Right cardiac atrium (tissue), 5 donors: ENCODE measurements around the gene SIMC1. TPM values are rescaled to one million over a fixed set of nuclear protein-coding genes. Genes with fewer than 3 reads are reported as not detected.

Experiments used
- ATAC-seq, 2 donors: fragments of 200-7000 bp; cut with Tn5 transposase; one replicate each; pipeline versions ENCODE4 v1.8.0 to v1.9.1; 2020; ENCODE audit warnings: moderate library complexity in 2 of 2, mild to moderate bottlenecking in 1 of 2
- DNase-seq, 3 donors: peaks; one replicate each; pipeline ENCODE4 v3.0.0-alpha.2; 2020
- H3K27ac ChIP-seq: one replicate; pipeline ENCODE4 v1.5.1; 2013; ENCODE audit warnings: mild to moderate bottlenecking, low read length, control low read depth, moderate library complexity
- H3K27me3 ChIP-seq: one replicate; pipeline ENCODE4 v1.6.1; 2013; ENCODE audit not compliant: control insufficient read depth, insufficient read depth
- H3K4me1 ChIP-seq: one replicate; pipeline ENCODE4 v1.6.1; 2013; ENCODE audit warnings: low read length; ENCODE audit not compliant: control insufficient read depth, insufficient read depth
- H3K4me3 ChIP-seq: one replicate; pipeline ENCODE4 v1.5.1; 2013; ENCODE audit warnings: low read length, control low read depth
- H3K9me3 ChIP-seq: one replicate; pipeline ENCODE4 v1.6.1; 2013; ENCODE audit warnings: low read length; ENCODE audit not compliant: control insufficient read depth
- WGBS: extraction: QIAGEN DNeasy Blood & Tissue Kit; methylation state at CpG from one replicate; pipeline ENCODE4 v1.1.7; 2013; 5-methylcytosine and 5-hydroxymethylcytosine counted together
- intact Hi-C, 4 donors: fragments of 100-400 bp; cut with DNase I; formaldehyde crosslinking; loops; one replicate each; pipeline versions ENCODE4 v1.11.0 to v1.14.0; 2022 to 2023
- polyA plus RNA-seq: library from polyadenylated mRNA; stranded (reverse); fragments of 200-250 nt; gene quantifications from one replicate; pipeline ENCODE4 v1.2.3, GENCODE V29; 2013
- total RNA-seq, 4 donors: library from RNA; stranded (reverse); fragmentation: NEBNext Ultra II Directional; extraction: Animal tissue kit (Norgen Biotek cat#: 25700); gene quantifications; one replicate each; pipeline ENCODE4 v1.2.1, GENCODE V29; 2021
- donor health status: healthy with polysubstance abuse.
- donor health status: DM: no; HTN: yes; CAD: no.
- donor health status: DM: no; HTN: no; CAD: no.
- donor health status: DM: no; HTN: yes; CAD: no; lungs with severe emphysema.
- donor health status: DM: yes; HTN: yes; CAD: no.

SIMC1 gene
- total and polyA plus RNA-seq, 5 donors = 4.0 to 9.7 (median 8.8) TPM

- Histone ChIP-seq H3K9me3 (no peaks in the 10 kb centered on the region), H3K27me3 (no peaks in the 10 kb centered on the region), H3K4me1 (no peaks in the 10 kb centered on the region), H3K4me3 (no peak overlapping the region), H3K27ac (no peak overlapping the region)
- WGBS = 89% methylated on average over 7 of the region's 7 CpGs
- ATAC-seq = no peak
- intact Hi-C loops = no loop called here
- no peak for DNase-seq
Measured at GRCh38 chr5:176317534-176318374, 79.5 kb downstream of the SIMC1 start.

DNA sequence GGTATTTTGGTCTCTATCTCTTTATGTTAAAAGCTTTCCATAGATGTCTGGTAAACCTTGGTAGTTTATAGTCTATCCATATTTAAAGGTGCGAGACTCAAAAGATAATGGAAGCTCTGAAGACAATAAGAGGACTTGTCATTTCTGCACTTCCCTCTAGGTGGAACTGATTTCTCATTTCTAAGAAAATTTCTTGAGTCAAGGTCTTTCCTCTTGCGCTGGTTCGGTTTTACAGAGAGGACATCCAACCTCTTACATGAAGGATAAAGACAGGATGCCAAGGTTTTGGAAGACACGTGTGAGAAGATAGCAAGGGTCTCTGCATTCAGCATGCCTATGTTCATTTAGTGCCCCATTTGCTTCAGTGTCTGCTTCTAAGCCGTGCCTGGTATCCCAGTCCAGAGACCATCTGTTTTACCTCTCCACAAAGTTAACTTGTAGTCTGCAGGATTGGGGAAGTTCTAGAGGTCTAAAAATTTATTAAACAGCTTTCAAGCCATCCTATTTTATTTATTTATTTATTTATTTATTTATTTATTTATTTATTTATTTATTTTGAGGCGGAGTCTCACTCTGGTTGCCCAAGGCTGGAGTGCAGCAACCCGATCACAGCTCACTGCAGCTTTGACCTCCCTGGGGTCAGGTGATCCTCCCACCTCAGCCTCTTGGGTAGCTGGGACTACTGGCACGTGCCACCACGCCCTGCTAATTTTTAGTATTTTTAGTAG is 81.8 kb downstream of the SIMC1 start:
- no peak for ATAC-seq
- WGBS = 78% methylated on average over 9 of the region's 9 CpGs

DNA sequence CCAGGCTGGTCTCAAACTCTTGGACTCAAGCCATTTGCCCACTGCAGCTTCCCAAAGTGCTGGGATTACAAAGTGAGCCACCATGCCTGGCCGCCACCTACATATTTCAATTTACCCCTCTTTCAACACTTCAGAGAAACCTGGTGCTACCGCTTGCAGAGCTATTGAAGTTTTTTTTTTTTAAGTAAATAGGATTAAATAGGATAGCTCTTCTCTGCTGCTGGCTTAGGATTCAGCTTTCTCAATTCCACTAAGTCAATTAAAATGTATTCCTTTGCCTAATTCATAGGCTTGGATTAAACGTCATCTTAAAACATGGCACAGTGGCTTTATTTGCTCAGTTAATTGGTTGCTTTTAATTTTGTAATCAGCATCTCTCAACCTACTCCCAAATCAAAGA is 82.4 kb downstream of the SIMC1 start:
- WGBS = 98% methylated on average over 3 of the region's 3 CpGs
- intact Hi-C loops = no loop called here
- no peak overlapping the region for H3K27ac ChIP-seq
- no peak for DNase-seq
- no peaks in the 10 kb centered on the region for H3K9me3 ChIP-seq
- H3K27me3 ChIP-seq = no peaks in the 10 kb centered on the region
- no peak for ATAC-seq
- no peak overlapping the region for H3K4me3 ChIP-seq
- no peaks in the 10 kb centered on the region for H3K4me1 ChIP-seq

More for the DNA sequence above, 81.8 kb downstream of the SIMC1 start:
- no peak for DNase-seq
- H3K9me3 ChIP-seq = no peaks in the 10 kb centered on the region
- intact Hi-C loops = no loop called here
- H3K27ac ChIP-seq = no peak overlapping the region
- no peak overlapping the region for H3K4me3 ChIP-seq
- H3K4me1 ChIP-seq = no peaks in the 10 kb centered on the region
- H3K27me3 ChIP-seq = no peaks in the 10 kb centered on the region

DNA sequence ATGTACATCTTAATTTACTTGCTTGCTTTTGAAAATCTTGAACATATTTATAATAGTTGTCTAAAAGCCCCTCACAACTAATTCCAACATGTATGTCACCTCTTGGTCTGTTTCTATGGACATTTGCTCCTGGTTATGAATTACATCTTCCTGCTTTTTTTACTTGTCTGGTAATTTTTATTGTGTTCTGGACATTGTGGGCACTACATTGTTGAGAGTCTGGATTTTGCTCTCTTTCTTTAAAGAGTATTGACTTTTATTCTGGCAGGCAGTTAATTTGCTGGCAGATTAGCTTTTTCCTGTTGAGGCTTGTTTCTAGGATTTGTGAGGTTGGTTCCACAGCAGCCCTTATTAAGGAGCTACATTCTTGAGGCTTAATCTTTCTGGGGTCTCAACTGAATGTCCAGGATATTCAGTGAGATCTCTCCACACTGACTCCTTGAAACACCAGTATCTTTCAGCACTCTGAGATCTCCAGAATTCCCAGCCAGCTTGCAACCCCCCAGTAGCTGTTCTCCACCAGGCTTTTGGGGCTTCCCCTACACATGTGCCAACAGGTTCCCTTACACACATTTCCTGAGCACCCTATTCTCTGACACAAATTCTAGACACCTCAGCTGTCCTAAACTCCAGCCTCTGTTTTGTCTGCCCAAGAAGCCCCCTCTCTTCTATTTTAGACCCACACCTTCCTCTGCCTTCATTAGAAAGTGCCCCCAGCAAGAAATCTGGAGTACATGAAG is 96.0 kb downstream of the SIMC1 start:
- no peak overlapping the region for H3K27ac ChIP-seq
- no peaks in the 10 kb centered on the region for H3K27me3 ChIP-seq
- no peaks in the 10 kb centered on the region for H3K4me1 ChIP-seq
- ATAC-seq (no peak), DNase-seq (no peak)
- H3K9me3 ChIP-seq = no peaks in the 10 kb centered on the region
- intact Hi-C loops = no loop called here
- no peak overlapping the region for H3K4me3 ChIP-seq

DNA sequence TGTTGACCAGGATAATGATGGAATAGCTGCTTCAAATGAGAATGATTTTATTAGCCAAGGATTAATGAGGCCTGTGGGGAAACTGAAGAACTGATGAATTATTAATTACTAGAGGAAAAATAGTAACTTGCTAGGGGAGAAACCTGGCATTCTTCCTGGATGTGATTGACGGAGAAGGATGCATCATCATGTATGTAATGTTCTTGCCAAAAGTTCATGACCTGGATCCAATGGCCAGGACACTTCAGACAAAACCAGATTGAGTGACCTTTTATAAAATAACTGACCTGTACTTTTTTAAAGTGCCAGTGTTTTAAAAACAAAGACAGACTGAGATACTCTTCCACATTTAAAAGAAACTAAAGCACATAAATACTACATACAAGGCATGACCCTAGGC is 99.7 kb downstream of the SIMC1 start:
- no peaks in the 10 kb centered on the region for H3K9me3 ChIP-seq
- intact Hi-C loops = no loop called here
- 55% methylated on average over 1 of the region's 1 CpG for WGBS
- H3K27ac ChIP-seq = no peak overlapping the region
- H3K27me3 ChIP-seq = no peaks in the 10 kb centered on the region
- no peak for ATAC-seq
- no peak overlapping the region for H3K4me3 ChIP-seq
- no peaks in the 10 kb centered on the region for H3K4me1 ChIP-seq
- no peak for DNase-seq

DNA sequence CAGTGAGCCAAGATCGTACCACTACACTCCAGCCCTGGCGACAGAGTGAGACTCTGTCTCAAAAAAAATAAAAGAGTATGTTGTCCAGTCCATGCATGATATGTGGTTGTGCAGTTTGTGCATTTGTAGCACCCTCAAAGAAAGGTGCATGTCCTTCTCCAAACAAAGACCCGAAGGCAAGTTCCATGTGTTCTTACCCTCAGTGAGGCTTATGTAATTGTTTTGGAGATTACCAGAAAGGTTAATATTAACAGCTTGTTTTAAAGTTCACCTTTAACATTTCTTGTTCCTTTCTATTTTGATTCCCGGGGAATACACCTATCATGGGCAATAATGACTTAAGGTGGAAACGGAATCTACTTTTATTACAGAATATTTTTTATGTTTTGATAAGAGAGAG is 101.1 kb downstream of the SIMC1 start:
- no peak overlapping the region for H3K4me3 ChIP-seq
- WGBS = 96% methylated on average over 5 of the region's 5 CpGs
- intact Hi-C loops = no loop called here
- no peaks in the 10 kb centered on the region for H3K9me3 ChIP-seq
- DNase-seq (no peak), ATAC-seq (no peak)
- H3K27me3 ChIP-seq = no peaks in the 10 kb centered on the region
- no peaks in the 10 kb centered on the region for H3K4me1 ChIP-seq
- H3K27ac ChIP-seq = no peak overlapping the region

- Histone ChIP-seq H3K9me3 (no peaks in the 10 kb centered on the region), H3K4me1 (no peaks in the 10 kb centered on the region), H3K27ac (no peak overlapping the region), H3K4me3 (no peak overlapping the region), H3K27me3 (no peaks in the 10 kb centered on the region)
- WGBS = 90% methylated on average over 2 of the region's 2 CpGs
- intact Hi-C loops = no loop called here
- DNase-seq = no peak
- ATAC-seq = no peak
Measured at GRCh38 chr5:176341325-176342157, 103.3 kb downstream of the SIMC1 start.

GRCh38 chr5:176342158-176342483 is 103.9 kb downstream of the SIMC1 start:
- Histone ChIP-seq H3K27ac (no peak overlapping the region), H3K4me1 (no peaks in the 10 kb centered on the region), H3K4me3 (no peak overlapping the region), H3K9me3 (no peaks in the 10 kb centered on the region), H3K27me3 (no peaks in the 10 kb centered on the region)
- WGBS = 95% methylated on average over 1 of the region's 1 CpG
- ATAC-seq = no peak
- intact Hi-C loops = no loop called here
- no peak for DNase-seq

GRCh38 chr5:176342766-176343458 is 104.7 kb downstream of the SIMC1 start:
- H3K27ac ChIP-seq = no peak overlapping the region
- WGBS = 50% methylated on average over 2 of the region's 2 CpGs
- ATAC-seq (no peak), DNase-seq (no peak)
- H3K4me1 ChIP-seq = no peaks in the 10 kb centered on the region
- no peaks in the 10 kb centered on the region for H3K27me3 ChIP-seq
- H3K4me3 ChIP-seq = no peak overlapping the region
- intact Hi-C loops = no loop called here
- H3K9me3 ChIP-seq = no peaks in the 10 kb centered on the region

DNA sequence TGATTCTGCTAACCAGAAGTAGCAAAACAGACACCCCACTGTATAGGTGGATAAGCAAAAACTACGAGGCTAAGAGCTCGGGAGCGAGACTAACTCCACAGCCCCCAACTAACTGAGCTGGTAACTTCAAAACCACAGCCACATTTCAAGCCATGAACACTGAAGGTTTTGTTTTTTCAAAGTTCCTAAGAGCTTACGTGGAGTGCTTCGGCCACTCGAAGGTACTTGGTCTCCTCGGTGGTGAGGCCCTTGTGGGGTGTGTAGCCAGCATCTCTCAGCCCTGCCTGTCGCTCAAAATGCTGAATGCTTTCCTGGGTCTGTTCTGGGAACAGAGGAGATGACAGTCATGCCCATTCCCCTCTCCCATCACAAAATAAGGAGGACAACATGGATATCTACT is 112.2 kb downstream of the SIMC1 start:
- H3K27me3 ChIP-seq = no peaks in the 10 kb centered on the region
- H3K27ac ChIP-seq = no peak overlapping the region
- no peak overlapping the region for H3K4me3 ChIP-seq
- H3K9me3 ChIP-seq = no peaks in the 10 kb centered on the region
- ATAC-seq (no peak), DNase-seq (no peak)
- intact Hi-C loops = no loop called here
- WGBS = 95% methylated on average over 8 of the region's 8 CpGs
- no peaks in the 10 kb centered on the region for H3K4me1 ChIP-seq
